ENCODE results near the gene VEGFB.

The VEGFB gene

GRCh38 chr11:64233913-64234586 is at the start of gene VEGFB:
Gene VEGFB (plus strand): TSS chr11:64234584. CDS start chr11:64234834, 250 bp downstream.
- peak; percentile 66 for DNase-seq (ENCODE audit: low read depth)

GRCh38 chr11:64185175-64185692 is 49.1 kb upstream of the VEGFB start:
- DNase-seq (ENCODE audit: low read depth) = peak; percentile 26

GRCh38 chr11:64185693-64186491 is 48.5 kb upstream of the VEGFB start, which contains the start of gene STIP1:
Gene STIP1 (plus strand): TSS chr11:64186171. CDS start chr11:64186262, 91 bp downstream.
- peak; percentile 97 for DNase-seq (ENCODE audit: low read depth)

- DNase-seq (ENCODE audit: low read depth) = no peak
These were observed 47.8 kb upstream of the VEGFB start for GRCh38 chr11:64186492-64187165.

GRCh38 chr11:64192434-64192833 is 42.0 kb upstream of the VEGFB start:
- no peak for DNase-seq (ENCODE audit: low read depth)

GRCh38 chr11:64196626-64197025 is 37.8 kb upstream of the VEGFB start:
- no peak for DNase-seq (ENCODE audit: low read depth)

- DNase-seq (ENCODE audit: low read depth) = no peak
These were observed 35.9 kb upstream of the VEGFB start for GRCh38 chr11:64198511-64198910.

- no peak for DNase-seq (ENCODE audit: low read depth)
These were observed 32.8 kb upstream of the VEGFB start for GRCh38 chr11:64201543-64201942.

GRCh38 chr11:64202992-64203391 is 31.4 kb upstream of the VEGFB start:
- no peak for DNase-seq (ENCODE audit: low read depth)

GRCh38 chr11:64203421-64204079 is 30.8 kb upstream of the VEGFB start:
- DNase-seq (ENCODE audit: low read depth) = no peak

- DNase-seq (ENCODE audit: low read depth) = no peak
These were observed 30.3 kb upstream of the VEGFB start for GRCh38 chr11:64204080-64204440.

- DNase-seq (ENCODE audit: low read depth) = peak; percentile 80
These were observed 29.9 kb upstream of the VEGFB start for GRCh38 chr11:64204464-64204989.

- DNase-seq (ENCODE audit: low read depth) = peak; percentile 57
These were observed 27.7 kb upstream of the VEGFB start, which contains the start of gene FERMT3 for GRCh38 chr11:64206457-64207255. Gene FERMT3 (plus strand): TSS chr11:64206721. CDS start chr11:64207365, 644 bp downstream.

- peak; percentile 58 for DNase-seq (ENCODE audit: low read depth)
These were observed 26.9 kb upstream of the VEGFB start for GRCh38 chr11:64207256-64208085.

- DNase-seq (ENCODE audit: low read depth) = no peak
These were observed 26.1 kb upstream of the VEGFB start for GRCh38 chr11:64208086-64208795.

- no peak for DNase-seq (ENCODE audit: low read depth)
These were observed 25.4 kb upstream of the VEGFB start for GRCh38 chr11:64208796-64209562.

GRCh38 chr11:64209563-64209843 is 24.9 kb upstream of the VEGFB start:
- no peak for DNase-seq (ENCODE audit: low read depth)

GRCh38 chr11:64210301-64211020 is 23.9 kb upstream of the VEGFB start:
- DNase-seq (ENCODE audit: low read depth) = no peak

All from activated T-cell treated with anti-CD3 and anti-CD28 coated beads for 1 hour (primary cell).